Cardiac septum (tissue), 1 donor: Measurements from ENCODE around the gene KLHL11. TPM values are rescaled to one million over a fixed set of nuclear protein-coding genes. Genes with fewer than 3 reads are reported as not detected.
"Not testable (repeated sequence)": the region's sequence is repeated elsewhere in the genome, so short reads cannot be mapped to it uniquely, and the experiment has no call there.

Source experiments
- DNase-seq: peaks from one replicate; pipeline ENCODE4 v3.0.0-alpha.2; 2020; ENCODE audit warnings: low spot score
- intact Hi-C: fragments of 100-400 bp; cut with DNase I; formaldehyde crosslinking; loops from one replicate; pipeline ENCODE4 v1.14.0; 2022
- total RNA-seq: library from RNA; stranded (reverse); fragmentation: NEBNext Ultra II Directional; extraction: Animal tissue kit (Norgen Biotek cat#: 25700); gene quantifications from one replicate; pipeline ENCODE4 v1.2.1, GENCODE V29; 2021
- donor health status: DM: no; HTN: no; CAD: no.

KLHL11 gene
- total RNA-seq, 1 donor from 2014 or later, result 5.1 TPM

- DNase-seq, result no peak
- intact Hi-C loops, result no loop called here
These were observed 26.8 kb upstream of the KLHL11 start for GRCh38 chr17:41892021-41892376.

DNA sequence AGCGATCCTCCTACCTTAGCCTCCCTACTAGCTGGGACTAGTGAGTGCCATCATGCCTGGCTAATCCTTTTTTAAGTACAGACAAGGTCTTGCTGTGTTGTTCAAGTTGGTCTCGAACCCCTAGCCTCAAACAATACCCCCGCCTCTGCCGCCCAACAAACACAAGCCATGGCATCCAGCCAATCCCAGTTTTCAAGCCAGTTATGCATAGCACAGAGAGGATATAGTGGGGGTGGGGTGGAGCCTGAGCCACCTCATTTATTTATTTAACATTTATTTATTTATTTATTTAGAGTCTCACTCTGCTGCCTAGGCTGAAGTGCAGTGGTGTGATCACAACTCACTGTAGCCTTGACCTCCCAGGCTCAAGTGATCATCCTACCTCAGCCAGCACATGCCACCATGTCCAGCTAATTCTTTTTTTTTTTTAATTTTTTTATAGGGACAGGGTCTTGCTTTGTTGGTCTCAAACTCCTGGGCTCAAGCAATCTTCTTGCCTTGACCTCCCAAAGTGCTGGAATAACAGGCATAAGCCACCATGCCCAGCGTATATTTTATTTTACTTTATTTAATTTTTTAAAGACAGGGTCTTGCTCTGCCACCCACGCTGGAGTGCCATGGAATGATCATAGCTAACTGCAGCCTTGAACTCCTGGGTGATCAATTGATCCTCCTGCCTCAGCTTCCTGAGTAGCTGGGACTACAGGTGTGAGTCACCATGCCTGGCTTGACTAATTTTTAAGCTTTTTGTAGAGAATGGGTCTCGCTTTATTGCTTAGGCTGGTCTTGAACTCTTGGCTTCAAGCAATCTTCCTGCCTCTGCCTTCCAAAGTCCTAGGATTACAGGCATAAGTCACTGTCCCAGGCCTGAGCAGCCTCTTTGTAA, 26.2 kb upstream of the KLHL11 start:
- intact Hi-C loops, result no loop called here
- no peak for DNase-seq

DNA sequence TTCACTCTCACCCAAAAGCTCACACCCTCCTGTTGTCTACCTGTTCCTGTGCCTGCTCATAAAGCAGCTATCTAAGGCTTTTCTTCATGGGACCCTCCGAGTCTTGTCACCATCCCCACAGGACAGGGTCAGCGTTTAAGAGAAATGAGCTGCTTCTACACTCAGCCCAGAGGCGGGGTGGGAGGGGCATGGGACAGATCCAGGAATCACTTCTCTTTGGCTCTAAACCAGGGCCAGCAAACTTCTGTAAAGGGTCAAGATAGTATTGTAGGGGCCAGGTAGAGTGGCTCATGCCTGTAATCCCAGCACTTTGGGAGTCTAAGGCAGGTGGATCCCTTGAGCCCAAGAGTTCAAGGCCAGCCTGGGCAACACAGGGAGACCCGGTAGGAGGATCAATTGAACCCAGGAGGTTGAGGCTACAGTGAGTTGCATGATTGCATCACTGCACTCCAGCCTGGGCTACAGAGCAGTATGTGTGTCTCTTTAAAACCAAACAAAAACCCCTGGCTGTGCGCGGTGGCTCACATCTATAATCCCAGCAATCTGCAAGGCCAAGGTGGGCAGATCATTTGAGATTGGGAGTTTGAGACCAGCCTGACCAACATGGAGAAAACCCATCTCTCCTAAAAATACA, 23.2 kb upstream of the KLHL11 start:
- intact Hi-C loops, result no loop called here
- no peak for DNase-seq

- DNase-seq, result no peak
- intact Hi-C loops, result no loop called here
These were observed 20.5 kb upstream of the KLHL11 start for GRCh38 chr17:41885733-41886132.

DNA sequence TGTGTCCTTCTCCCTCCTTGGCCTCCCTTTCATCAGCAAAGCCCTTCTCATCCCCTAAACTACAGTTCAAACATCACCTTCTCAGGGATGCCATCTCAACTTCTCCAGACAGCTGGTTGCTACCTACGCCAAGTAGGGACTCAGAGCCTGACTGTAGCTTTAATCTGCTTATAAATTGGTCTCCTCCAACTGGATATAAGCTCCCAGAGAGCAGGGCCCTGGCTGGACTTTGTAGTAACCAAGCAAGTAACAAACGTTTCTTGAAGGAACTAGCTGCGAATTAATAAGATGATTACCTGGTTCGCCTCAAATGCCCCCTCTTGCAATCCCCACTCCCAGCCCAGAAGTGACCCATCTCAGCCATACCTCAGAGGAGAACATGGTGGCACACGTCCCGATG, 17.5 kb upstream of the KLHL11 start:
- intact Hi-C loops, result no loop called here
- DNase-seq, result no peak

DNA sequence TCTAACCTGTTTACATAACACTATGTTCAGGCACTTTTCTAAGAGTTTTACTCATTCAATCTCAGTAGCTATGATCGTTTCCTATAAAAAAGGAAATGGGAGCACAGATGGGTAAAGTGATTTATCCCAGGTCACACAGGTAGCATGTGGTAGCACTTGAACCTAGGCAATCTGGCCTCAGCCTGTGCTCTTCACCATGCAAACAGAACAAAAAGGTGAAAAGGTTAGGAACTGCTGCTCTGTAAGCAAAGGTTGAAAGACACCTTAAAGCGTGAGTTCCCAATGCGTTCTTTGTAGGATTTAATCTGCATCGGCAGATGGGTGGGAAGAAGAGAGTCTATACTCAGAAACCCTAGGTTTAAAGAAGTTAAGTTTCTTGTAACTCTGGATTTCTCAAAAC, 14.9 kb upstream of the KLHL11 start:
- intact Hi-C loops, result no loop called here

GRCh38 chr17:41874293-41874670, 9.1 kb upstream of the KLHL11 start:
- intact Hi-C loops, result loop anchor here (10.0 kb wide), 1 partner anchor 139 kb away; the partner anchor contains the start of gene HAP1
- not testable (repeated sequence) for DNase-seq

More for the DNA sequence above, 14.9 kb upstream of the KLHL11 start:
- no peak for DNase-seq

- intact Hi-C loops, result loop anchor here (10.0 kb wide), 1 partner anchor 139 kb away; the partner anchor contains the start of gene HAP1
- no peak for DNase-seq
These were observed 8.5 kb upstream of the KLHL11 start for GRCh38 chr17:41873559-41874292.

DNA sequence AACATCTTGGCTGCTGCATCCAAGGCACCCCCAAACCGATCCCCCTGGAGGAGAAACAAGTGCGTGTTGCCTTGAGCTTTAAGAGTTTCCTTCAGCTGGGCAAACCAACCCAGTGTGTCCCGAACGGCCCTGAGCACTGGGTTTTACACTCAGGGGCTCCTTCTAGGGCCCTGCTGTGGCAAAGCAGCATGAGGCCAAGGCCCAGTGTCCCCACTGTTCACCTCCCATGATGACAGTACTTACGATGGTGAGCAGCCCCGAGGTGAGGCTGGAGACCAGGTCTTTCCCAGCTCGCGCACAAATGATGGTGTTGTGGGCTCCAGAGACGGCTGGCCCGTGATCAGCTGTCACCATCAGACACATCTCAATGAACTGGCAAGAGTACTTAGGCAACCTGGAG, 6.6 kb upstream of the KLHL11 start:
- intact Hi-C loops, result loop anchor here (10.0 kb wide), 1 partner anchor 137 kb away; the partner anchor contains the start of gene HAP1
- DNase-seq, result no peak

DNA sequence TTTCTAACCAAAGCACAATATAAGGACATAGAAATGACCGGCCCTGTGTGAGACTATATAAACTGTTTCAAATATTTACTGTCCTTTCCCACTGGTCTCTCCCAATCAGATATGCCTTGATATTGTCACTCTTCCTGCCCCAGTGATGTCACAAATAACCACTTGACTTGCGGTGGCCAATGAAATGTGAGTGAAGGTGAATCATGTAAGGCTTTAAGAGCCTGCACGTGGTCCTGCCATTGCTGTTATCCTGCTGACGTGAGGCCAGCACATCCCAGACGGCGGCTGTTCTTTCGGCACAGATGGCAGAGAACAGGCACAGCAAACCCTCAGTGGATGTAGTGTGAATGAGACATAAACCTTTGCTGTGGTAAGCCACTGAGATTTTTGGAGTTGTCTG, 5.4 kb upstream of the KLHL11 start:
- intact Hi-C loops, result loop anchor here (10.0 kb wide), 1 partner anchor 136 kb away; the partner anchor contains the start of gene HAP1
- DNase-seq, result no peak

DNA sequence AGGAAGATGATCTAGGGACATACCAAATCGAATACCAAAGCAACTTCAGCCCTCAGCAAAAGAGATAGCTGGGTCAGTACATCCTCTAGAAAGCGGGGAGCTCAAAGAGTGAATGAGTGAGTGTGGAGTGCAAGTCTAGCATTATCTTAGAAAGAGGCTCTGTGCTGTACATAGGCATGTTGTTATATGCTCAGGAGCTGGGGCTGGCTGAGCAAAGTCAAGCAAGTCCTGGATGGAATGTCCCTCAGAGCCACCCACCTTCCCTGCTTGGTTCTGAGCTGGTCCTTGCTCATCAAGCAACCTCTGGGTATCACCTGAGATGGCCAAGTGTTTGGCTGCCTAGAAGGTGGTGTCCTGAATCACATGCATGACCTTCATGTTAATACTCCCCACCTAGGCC, 4.9 kb upstream of the KLHL11 start:
- intact Hi-C loops, result loop anchor here (10.0 kb wide), 1 partner anchor 135 kb away; the partner anchor contains the start of gene HAP1
- no peak for DNase-seq

GRCh38 chr17:41869426-41869825, 4.2 kb upstream of the KLHL11 start:
- DNase-seq, result no peak
- intact Hi-C loops, result loop anchor here (10.0 kb wide), 1 partner anchor 55 kb away; the partner anchor contains the start of genes FKBP10 and P3H4

DNA sequence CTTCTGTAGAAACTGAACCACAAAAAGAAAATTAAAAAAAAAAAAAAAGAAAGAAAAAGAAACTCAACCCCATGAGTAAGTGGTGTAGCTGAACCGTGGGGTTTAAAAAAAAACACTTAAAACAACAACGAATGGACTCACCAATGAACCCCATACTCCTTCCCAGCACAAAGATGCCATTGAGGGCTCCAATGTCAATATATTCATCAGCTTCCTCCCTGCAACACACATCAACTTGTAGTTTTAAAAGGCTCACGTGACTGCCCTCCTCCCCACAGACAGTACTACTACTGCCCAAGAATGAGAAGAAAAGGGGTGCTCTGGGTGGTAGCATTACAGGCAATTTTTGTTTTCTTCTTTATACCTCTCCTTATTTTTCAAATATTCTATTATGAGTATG, 3.3 kb upstream of the KLHL11 start:
- intact Hi-C loops, result loop anchor here (10.0 kb wide), 1 partner anchor 54 kb away; the partner anchor contains the start of genes FKBP10 and P3H4
- DNase-seq, result no peak

GRCh38 chr17:41865596-41865893, 322 bp upstream of the KLHL11 start:
- no peak for DNase-seq
- intact Hi-C loops, result loop anchor here (10.0 kb wide), 1 partner anchor 51 kb away; the partner anchor contains the start of genes FKBP10 and P3H4

GRCh38 chr17:41864498-41864835, 756 bp downstream of the KLHL11 start:
- DNase-seq, result no peak
- intact Hi-C loops, result loop anchor here (10.0 kb wide), 1 partner anchor 50 kb away; the partner anchor contains the start of genes FKBP10 and P3H4

GRCh38 chr17:41863074-41863848, 2.0 kb downstream of the KLHL11 start:
- intact Hi-C loops, result loop anchor here (10.0 kb wide), 1 partner anchor 48 kb away; the partner anchor contains the start of genes FKBP10 and P3H4
- DNase-seq, result no peak

DNA sequence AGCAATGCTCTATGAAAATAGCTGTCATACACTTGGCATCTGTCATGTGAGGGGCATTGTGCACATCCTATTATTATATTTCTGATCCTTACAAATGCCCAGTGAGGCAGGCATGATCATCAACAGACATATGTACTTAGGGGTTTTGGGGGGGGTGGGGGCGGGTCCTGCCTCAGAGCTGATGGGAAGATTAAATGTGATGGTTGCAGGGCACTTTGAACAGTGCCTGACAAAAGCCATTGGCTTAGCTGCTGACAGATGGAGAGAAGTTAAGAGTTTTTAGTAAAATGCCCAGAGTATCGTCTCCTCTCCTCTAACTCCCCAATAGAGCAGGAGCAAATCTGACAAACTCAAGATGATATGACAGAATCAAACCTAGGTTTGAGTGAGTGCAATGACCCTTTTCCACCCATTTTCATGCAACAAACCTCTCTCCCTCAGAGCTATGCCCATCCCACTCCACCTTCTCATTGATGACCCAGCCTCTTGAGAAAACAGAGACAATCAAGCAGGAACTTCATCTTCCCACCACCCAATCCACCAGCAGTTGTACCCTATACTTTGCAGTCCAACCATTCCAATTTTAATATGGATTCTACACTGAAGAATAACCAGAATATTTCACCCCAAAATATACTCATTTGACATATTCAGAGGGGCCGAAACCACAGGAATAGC, 4.8 kb downstream of the KLHL11 start:
- intact Hi-C loops, result loop anchor here (10.0 kb wide), 1 partner anchor 46 kb away; the partner anchor contains the start of genes FKBP10 and P3H4
- DNase-seq, result no peak

- intact Hi-C loops, result loop anchor here (10.0 kb wide), 1 partner anchor 63 kb away; the partner anchor contains the start of gene ACLY
- DNase-seq, result not testable (repeated sequence)
These were observed 13.8 kb downstream of the KLHL11 start for GRCh38 chr17:41851382-41851781.
